GM18873 (cell line): Measurements from ENCODE around the gene GSTM5.
"Not testable (repeated sequence)": the region's sequence is repeated elsewhere in the genome, so short reads cannot be mapped to it uniquely, and the experiment has no call there.

ENCODE experiments used
- ATAC-seq: cut with Tn5 transposase; IDR thresholded peaks from one replicate; pipeline ENCODE4 v1.9.1; 2021; ENCODE audit warnings: mild to moderate bottlenecking, moderate library complexity, moderate number of reproducible peaks; ENCODE audit not compliant: unreplicated experiment, low FRiP score

The GSTM5 gene

DNA sequence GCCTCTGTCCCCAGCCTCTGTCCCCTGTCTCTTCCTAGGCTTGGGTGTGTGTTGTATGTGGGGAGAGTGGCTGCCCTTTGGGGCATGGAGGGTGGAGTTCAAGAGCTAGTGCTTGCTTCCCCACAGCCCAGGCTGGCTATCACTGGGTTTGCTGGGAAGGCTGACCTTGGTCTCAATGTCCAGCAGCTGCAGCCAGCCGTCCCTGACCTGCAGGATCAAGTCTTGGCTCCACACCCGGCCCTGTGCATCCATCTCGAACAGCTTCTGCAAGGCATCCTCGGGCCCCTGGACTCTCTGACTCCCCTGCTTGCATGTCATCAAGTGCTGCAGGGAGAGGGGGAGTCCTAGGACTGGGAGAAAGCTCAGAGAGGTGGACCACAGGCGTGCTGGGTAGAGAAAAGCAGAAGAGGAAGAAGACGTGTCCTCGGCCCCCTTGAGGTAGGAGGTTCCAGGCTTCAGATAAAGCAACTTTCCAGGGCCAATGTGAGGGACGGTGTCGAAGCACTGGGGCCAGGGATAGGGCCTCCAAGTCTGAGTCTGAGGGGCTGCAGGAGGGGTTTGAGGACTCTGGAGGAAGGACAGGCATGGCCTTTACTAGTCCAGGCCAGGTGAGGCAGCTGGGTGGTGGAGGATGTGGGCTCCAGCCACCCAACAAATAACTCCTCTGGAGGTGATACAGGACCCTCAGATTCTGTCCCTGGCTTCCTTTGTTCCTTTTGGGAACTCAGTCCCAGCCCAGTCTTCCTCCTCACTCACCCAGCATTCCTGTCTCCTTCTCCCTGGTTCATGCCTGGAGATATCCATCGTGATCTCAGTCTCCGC lies 47.7 kb downstream of the GSTM5 start:
- no peak for ATAC-seq

DNA sequence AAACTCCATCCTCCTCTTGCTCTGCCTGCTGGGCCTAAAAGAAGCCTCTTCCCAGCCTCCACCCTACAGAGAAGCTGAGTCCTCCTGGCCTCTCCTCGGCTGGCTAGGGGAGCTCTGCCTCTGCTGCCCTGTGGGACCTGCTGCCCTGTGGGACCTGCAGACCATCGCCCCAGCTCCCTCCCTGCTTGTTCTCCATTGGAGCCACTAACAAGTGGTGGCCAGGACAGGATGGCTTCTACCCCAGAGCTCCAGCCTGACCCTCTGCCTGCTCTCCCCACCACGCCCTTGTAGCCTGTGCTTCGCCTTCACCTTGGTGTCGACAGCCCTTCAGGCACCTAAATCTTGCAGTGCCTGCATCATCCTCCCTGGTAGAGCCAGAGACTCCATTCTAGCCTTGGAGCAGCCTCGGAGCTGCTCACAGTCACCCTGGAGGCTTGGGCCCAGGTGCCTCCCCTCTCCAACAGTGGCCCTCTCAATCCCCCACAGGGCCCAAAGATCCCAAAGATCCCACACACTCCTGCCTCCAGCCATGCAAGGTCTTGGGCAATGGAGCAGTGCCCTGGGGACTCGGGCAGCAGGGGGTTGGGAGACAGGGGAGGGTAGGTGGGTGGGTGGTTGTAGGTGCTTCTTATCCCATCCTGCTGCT lies 48.7 kb downstream of the GSTM5 start:
- no peak for ATAC-seq

DNA sequence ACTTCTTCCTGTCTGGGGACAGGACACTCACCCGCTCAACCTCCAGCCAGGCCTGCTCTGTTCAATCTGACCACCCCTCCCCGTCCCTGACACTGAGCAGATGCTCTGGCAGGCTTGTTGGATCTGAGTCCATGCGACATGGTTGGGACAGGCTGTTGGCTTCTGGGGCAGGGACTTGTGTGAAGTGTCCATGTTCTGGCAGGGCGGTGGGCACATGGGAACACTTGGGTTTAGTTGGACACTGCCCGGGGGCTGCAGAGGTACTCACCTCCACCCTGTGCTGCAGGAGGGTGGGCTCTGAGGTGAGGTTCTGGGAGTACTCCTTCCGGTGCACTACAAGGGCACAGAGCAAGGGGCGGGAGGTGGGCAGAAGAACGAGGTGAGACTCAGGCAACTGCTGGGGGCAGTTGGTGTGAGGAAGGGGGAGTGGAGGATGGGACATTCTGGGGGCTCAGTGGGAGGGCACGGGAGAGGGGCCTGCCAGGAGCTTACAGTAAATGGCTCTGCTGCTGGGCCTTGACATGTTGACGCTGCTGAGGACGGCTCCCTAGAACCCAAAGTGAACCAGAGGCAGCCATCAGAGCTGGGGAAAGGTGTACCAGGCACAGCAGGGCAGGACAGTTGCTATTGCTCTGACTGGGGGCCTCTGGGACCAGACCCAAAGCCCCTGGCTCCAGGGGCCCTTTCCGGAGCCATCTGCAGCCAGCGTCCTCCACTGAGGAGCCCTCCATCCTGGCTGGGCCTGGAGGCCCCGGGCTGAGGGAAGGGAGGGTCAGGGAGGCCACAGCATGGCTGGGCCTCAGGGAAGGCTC lies 49.4 kb downstream of the GSTM5 start:
- ATAC-seq, result no peak

GRCh38 chr1:109762039-109762585 lies 50.1 kb downstream of the GSTM5 start:
- no peak for ATAC-seq

DNA sequence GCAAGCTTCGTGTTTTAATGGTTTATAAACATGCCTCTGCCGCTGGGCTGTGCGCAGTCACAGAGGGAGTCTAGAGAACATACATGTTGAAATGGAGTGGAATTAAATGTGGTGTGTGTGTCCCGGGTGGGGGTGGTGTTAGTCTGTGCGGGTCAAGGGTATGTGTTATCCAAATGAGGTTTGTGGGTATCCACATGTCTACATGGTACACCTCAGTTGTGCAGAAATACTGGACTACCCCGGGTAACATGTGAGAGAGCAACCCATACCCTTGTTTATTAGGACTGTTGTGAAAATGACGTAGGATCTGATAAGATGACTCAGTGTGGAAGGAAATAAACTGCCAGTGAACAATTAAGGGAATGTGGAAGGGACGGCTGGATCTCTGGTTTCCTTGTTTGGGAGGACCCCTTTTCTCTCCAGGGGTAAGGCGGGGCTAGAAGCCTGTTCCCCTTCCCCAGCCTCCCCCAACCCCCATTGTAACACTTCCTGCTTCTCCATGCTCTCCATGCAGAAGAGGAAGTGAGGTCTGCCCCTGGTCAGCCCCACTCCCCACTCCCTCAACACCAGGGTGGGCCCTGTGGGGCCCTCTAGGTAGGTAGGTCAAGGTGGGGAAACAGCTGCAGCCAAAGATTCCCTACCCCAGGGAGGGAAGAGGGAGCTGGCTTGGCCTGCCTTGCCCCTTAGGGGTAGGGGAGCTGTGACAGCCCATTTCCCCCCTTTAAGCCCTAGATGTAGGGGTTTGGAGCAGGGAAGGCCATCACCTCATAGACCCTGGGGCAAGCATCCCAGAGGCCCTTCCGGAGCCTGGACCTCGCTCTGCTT lies 51.0 kb downstream of the GSTM5 start:
- ATAC-seq, result no peak

- ATAC-seq, result no peak
Measured at GRCh38 chr1:109763646-109764415, 51.8 kb downstream of the GSTM5 start, which contains the start of gene EPS8L3. Gene EPS8L3 (minus strand): TSS chr1:109763923. CDS start chr1:109761749, 2,174 bp downstream.

DNA sequence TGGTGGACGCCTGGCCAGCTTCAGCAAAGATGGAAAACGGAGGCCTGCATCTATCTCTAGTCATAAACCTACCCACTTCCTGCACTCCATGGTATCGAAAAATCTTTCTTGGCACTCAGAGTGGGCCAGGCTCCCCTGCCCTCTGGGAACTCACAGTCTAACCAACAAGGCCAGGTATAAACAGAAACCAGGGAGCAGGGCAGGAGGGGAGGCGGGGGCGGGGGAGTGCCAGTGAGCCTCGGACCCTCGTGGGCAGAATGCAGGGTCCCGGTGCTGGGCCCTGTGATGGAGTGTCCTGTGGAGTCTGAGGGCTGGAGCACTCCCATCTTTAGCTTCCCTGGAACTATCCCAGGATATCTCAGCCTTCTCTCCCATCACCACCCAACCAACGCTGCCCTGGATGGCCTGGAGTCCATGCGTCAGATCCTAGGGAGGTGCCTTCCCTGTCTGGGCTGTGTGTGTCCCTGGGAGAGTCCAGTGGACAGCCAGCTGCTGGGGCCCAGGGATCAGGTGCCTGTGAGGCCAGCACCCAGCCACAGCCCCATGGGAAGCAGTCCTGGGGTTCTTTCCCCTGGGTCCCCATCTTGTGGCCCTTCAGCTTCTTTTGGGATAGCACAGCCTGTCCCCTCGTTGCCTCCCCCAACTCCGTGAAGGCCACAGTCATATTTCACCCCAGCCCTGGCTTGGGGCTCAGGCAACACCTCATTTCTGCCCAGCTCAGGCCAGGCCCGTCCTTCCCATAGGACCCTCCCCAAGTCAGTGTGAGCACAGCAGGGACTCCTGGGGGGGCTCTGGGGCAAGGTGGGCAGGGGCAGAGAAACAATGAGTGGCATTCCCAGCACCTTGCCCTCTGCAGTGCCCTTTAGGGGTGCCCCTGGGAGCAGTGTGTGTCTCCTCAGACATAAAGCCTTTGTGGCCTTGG lies 52.8 kb downstream of the GSTM5 start:
- ATAC-seq, result no peak

DNA sequence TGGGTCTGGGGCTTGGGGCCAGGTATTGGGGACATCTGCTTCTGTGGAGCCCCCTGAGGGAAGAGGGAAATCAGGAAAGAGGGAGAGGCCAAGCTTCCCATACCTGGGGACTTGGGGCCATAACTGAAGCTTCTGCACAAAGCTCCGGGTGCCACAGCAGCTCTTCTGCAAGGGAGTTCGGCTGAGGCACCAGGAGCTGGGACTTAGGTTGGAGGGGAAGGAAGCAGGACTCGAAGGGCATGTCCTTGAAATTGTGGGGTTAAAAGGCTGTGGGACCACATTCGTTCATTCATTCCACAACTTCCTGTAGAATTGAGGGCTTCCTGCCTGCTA lies 53.4 kb downstream of the GSTM5 start:
- no peak for ATAC-seq

DNA sequence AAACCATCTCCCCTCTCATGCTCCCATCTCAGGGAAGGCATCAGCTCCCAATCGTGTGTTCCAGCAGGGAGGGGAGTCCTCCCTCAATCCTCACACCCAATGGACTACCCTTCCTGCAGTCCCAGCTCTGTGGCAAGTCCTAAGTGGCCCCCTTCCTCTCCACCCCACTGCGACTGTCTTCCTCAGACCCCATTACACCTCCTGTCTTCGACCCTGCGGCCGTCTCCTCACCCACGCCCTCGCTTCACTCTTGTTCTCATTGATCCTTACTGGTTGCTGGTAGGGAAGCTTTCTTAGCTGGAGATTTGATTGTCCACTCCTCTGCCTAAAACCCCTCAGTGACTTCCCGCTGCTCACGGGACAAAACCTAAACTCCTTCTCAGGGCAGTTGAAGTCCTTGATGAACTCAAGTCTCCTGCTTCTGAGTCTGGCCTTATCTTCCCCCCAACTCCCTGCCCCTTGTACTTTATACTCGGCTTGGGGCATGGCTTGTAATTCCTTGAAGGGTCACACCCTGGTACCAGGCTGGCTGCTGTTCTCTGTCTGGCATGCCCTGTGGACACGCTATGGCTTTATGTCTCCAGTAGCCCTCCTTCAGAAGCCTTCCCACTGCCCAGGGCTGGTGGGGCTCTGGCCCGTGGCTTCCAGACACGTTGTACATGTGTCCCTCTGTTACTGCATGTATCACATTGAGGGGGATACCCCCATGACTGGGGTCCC lies 54.0 kb downstream of the GSTM5 start:
- no peak for ATAC-seq

- ATAC-seq, result not testable (repeated sequence)
Measured at GRCh38 chr1:109766991-109767636, 55.1 kb downstream of the GSTM5 start.
